Measurements from ENCODE around the gene DACH1.

DACH1 gene

GRCh38 chr13:71862459-71862943 is 4.5 kb downstream of the DACH1 start:
- no peak for DNase-seq (ENCODE audit: low read depth)
- TF ChIP-seq CTCF (IDR thresholded peaks at IDR 0.05; ENCODE audit: low read length, missing control alignments), result no peak

DNA sequence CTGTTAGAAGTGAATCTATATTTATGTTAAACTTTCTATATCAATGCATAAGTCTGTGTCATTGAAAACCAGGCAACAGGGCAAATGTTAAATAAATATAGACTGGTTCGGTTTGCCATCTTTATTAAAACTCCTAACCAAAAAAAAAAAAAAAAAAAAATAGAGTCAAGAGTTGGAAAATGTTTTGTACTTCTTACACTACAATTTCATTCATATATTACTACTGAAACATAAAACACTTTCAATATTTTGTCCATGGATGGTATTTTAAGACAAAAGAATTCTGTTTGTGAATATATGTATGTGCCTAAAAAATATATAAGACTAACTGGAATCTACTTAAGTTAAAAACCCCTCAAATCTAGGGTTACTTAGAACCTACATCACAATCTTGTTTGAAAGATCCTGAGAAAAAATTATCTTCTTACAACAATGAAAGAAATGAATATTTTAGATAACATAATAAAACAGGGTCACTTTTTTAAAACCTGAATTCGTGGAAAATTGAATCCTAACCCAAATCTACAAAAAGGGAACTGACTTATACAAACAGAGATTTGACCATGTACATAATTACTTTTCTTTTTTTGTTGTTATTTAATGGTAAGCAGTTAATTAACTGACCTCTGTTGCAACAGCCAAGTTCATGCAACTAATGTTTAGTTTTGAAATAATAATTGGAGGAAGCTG is 5.1 kb downstream of the DACH1 start:
- no peak for DNase-seq (ENCODE audit: low read depth)
- no peak for TF ChIP-seq CTCF (IDR thresholded peaks at IDR 0.05; ENCODE audit: low read length, missing control alignments)
- H3K4me3 ChIP-seq (replicated peaks; ENCODE audit: low read depth, low read length), result no peak overlapping the region

More at GRCh38 chr13:71862459-71862943, 4.5 kb downstream of the DACH1 start:
- no peak overlapping the region for H3K4me3 ChIP-seq (replicated peaks; ENCODE audit: low read depth, low read length)

GRCh38 chr13:71860547-71861138 is 6.4 kb downstream of the DACH1 start:
- TF ChIP-seq CTCF (IDR thresholded peaks at IDR 0.05; ENCODE audit: low read length, missing control alignments), result no peak
- H3K4me3 ChIP-seq (replicated peaks; ENCODE audit: low read depth, low read length), result no peak overlapping the region

GRCh38 chr13:71858647-71859046 is 8.4 kb downstream of the DACH1 start:
- TF ChIP-seq CTCF (IDR thresholded peaks at IDR 0.05; ENCODE audit: low read length, missing control alignments), result no peak
- DNase-seq (ENCODE audit: low read depth), result no peak

More at GRCh38 chr13:71860547-71861138, 6.4 kb downstream of the DACH1 start:
- DNase-seq (ENCODE audit: low read depth), result no peak

GRCh38 chr13:71856548-71857043 is 10.4 kb downstream of the DACH1 start:
- no peak for TF ChIP-seq CTCF (IDR thresholded peaks at IDR 0.05; ENCODE audit: low read length, missing control alignments)
- no peak overlapping the region for H3K4me3 ChIP-seq (replicated peaks; ENCODE audit: low read depth, low read length)

More at GRCh38 chr13:71858647-71859046, 8.4 kb downstream of the DACH1 start:
- no peak overlapping the region for H3K4me3 ChIP-seq (replicated peaks; ENCODE audit: low read depth, low read length)

DNA sequence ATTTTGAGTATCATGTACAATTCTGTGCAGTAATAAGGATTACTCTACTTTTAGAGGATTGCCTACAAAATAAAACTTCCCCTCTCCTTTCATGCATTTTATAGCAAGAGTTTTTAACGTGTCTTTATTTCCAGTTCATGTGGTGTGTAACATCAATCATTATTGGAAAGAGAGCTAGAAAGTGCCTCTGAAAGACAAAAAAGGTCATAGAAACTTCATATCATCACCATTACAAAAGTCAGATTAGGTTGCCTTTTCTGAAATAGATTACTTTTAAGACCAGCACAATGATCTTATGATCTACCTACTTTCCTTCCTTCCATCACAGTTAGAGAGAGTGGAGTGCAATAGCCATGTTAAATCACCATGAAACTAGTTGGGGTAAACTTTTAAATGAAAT is 12.6 kb downstream of the DACH1 start:
- H3K4me3 ChIP-seq (replicated peaks; ENCODE audit: low read depth, low read length), result no peak overlapping the region
- DNase-seq (ENCODE audit: low read depth), result no peak
- no peak for TF ChIP-seq CTCF (IDR thresholded peaks at IDR 0.05; ENCODE audit: low read length, missing control alignments)

More at GRCh38 chr13:71856548-71857043, 10.4 kb downstream of the DACH1 start:
- DNase-seq (ENCODE audit: low read depth), result no peak

Measured in fibroblast of pulmonary artery (primary cell).